GM21825 (cell line): Measurements from ENCODE around the gene MELTF.
A peak's percentile ranks its signal among the peaks of the same experiment; 100 is the strongest.

Source experiments
- ATAC-seq: cut with Tn5 transposase; IDR thresholded peaks from one replicate; pipeline ENCODE4 v1.9.1; 2021; ENCODE audit warnings: mild to moderate bottlenecking, moderate library complexity; ENCODE audit not compliant: unreplicated experiment

The MELTF gene

GRCh38 chr3:196969134-196969659 is 60.4 kb downstream of the MELTF start:
- peak; percentile 38 for ATAC-seq

GRCh38 chr3:196968233-196969133 is 61.1 kb downstream of the MELTF start, which contains the start of gene PIGZ:
Gene PIGZ, minus strand, starts transcription at chr3:196968833. Its CDS starts 16,802 bp downstream, at chr3:196952031.
- peak; percentile 56 for ATAC-seq

DNA sequence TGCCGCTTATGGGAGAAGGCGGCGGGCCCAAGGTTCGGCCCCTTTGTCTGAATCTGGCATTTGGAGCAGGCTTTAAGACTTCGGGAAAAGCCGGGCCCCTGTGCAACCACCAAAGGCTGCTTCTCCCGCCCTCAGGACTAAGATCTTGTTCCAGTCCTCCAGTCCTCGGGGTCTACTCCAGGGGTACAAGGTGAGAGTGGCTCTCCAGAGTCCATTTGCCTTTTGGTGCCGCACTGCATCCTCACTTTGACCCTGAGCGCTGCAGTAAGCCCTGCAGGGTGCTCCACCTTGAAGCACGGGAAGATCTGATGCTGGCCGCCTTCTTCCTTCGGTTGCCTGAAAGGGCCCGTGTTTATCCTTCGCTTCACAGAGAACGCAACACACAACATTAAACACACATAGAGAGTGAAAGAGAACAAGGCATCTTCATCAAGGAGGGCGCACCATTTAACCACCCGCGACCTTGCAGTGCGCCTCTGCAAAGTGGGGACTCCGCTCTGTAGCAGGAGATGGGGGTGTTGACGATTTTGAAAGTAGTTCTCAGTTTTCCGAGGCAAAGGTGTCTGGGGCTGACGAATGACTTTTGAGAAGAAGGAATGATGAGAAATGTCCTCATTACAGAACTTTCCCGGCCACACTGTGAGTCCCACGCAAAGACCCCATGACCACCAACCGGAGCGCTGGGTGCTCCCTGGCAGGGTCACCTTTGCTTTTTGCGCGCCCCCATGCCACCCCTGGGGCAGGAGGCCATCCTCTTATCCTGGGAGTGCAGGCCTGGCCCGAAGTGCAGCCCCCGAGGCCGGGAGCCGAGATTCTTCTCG is 62.0 kb downstream of the MELTF start:
- no peak for ATAC-seq

- ATAC-seq: no peak
These were observed 62.9 kb downstream of the MELTF start for GRCh38 chr3:196966526-196967401.

DNA sequence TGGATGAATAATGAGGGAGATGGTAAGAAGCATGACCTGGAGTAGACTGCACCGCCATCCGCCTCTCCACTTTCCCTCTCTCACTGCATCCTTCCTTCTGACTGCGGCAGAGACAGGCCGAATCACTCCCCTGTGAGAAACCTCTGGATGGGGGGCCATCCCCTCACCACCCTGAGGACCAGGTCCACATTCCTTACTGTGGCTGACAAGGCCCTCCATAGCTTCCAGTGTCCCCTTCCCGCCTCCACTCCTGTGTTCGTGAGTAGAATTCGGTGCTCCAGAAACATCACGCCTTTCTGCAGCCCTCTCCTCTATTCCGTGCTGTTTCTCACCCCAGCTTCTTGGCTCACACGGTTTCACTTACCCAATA is 63.8 kb downstream of the MELTF start:
- ATAC-seq: no peak

- no peak for ATAC-seq
These were observed 64.4 kb downstream of the MELTF start for GRCh38 chr3:196965112-196965803.

DNA sequence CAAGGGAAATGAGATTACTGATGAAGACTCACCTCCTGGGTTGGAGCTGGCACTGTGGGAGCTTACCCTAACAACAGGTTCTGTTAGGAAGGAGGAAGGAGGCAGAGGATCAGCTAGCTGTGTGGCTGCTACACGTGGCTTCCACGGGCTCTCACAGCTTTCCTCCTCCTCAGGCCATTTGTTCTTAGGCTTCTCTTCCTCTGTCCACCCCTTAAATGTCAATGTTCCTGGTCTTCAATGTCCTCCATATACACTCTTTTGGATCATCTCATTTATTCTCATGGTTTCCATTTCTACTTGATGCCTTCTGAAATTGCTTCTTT is 66.0 kb downstream of the MELTF start:
- no peak for ATAC-seq

DNA sequence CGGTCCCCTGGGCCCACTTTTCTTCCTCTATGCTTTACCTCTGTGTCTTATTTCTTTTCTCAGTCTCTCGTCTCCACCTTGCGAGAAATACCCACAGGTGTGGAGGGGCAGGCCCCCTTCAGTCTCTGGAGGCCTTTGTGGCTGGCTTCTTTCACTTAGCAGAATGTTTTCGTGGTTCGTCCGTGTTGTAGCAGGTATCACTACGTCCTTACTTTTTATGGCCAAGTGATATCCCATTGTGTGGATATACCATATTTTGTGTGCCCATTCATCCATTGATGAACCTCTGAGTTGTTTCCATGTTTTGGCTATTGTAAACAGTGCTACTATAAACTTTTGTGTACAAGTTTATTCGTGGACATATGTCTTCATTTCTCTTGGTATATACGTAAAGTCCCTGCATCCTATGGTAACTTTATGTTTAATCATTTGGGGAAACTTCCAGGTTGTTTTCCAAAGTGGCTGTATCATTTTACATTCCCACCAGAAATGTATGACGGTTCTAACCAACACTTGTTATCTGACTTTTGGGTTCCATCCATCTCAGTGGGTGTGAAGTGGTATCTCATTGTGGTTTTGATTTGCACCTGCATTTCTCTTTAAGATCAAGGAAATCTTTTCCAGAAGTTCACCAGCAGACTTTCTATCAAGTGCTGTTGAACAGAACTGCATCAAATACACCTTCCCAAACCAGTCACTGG is 66.5 kb downstream of the MELTF start:
- ATAC-seq: no peak

- no peak for ATAC-seq
These were observed 67.3 kb downstream of the MELTF start for GRCh38 chr3:196962108-196962929.

- ATAC-seq: no peak
These were observed 74.8 kb downstream of the MELTF start for GRCh38 chr3:196954832-196955231.
